Measurements from ENCODE around the gene EEF2. TPM values are rescaled to one million over a fixed set of nuclear protein-coding genes. Genes with fewer than 3 reads are reported as not detected.

EEF2 gene
- total RNA-seq: 1,635 TPM

DNA sequence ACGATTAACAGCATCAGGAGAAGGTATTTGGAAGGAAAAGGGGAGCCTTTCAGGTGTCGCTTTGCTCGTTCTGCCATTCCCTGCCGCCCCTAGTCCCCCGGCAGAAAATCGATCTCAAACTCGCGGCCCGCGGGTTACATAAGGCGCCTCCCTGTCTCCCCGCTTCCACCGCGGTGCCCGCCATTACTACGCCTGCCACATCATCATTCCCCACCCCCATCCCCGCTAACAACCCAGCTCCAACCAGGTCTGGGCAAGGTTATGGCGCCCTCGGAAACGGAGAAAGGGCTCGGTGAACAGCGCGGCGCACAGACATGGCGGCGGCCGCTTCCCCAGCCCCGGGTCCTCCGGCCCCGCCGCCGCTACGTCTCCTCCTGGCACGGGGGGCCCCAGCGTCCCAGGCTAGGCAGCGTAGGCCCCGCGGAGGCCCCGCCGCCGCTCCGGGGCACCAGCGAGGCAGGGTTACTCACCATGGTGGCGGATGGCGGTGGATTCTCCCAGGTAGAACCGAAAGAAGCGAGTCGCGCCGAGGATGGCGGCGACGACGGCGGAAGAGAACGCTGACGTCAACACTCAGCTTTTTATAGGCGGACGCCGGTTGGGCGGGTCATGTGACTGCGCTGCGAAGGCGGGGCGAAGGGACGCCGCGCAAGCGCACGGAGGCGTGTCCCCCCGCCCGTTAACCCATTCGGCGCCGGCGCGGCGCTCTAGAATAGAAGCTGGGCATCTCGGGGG is at the start of gene EEF2:
TSS of gene EEF2 (minus strand) at position 556 of the 735 bp plus-strand sequence. CDS start at position 473, 83 bp downstream.

DNA sequence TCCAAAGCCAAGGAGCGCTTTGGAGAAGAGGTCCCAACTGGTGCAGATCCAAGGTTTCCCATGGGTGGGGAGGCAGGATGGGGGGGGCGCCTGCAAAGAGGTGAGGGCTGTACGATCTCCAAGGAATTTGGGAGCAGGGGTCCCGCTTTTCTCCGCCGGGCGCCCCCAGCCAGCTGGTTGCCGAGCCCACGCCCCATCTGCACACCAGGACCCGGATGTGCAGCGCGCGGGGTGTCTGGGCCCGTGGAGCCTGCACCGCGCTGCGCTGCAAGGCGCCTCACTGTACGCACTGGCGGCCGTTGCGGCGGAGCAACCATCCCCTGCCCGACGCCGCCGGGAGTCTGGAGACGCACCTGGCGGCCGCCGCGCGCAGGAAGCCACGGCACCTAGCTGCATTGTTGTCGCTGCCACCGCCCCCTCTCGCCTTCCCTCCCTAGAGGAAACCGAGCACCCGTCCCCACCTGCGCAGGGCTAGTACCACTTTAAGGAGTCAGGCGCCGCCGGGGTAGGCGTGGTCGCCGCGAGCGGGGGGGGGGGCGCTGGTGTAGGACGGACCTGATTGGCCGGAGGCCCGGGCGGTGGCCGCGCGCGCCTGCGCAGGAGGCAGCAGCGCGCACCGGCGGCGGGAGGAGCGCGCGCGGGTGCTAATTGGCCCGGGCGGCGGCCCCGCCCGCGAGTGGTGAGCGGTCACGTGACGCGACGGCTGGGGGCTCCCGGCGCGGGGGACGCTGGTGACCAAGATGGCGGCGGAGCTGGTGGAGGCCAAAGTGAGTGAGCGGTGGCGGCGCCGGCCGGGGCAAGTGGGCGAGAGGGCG is 22.0 kb upstream of the EEF2 start, which contains the start of gene PIAS4:
TSS of gene PIAS4 (plus strand) at position 716 of the 815 bp plus-strand sequence. CDS start at position 741, 25 bp downstream.

DNA sequence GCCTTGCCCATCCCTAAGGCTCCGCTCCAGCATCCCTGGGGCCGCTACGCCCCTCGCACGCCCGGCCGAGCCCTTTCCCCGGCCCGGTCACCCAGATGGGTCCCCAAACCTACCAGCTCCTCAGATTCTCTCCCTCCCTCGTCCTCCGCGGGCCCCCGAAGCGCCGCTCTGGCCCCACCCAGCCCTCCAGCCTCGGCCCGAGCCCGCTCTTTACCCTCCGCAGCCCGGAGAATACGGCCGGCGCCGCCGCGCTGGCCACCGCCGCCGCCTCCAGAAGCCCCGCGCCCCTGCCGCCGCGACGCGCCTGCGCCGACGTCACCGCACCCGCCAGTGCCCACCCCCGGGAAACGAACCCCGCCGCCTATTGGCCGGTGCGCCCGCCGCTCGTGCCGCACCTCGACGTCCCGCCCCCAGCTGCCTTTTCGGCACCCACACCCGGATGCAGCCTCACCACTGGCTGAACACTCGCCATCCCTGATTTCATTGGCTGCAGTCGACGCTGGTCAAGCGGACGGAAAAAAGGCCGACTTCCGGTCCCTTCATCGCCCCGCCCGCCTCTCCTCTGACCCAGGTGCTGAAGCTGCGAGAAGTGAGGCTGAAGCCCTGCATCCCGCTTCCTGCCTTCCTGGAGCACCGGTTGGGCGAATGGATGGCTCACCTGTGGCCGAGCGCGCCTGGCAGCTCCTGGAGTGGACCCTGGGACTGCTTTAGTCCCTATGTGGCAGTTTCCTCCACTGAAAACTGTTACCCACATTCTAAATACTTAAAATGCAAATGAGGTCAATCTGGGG is 14.3 kb downstream of the EEF2 start, which contains the start of gene DAPK3:
TSS of gene DAPK3 (minus strand) at position 292 of the 791 bp plus-strand sequence. CDS start 1,364 bp downstream, outside the sequence.

DNA sequence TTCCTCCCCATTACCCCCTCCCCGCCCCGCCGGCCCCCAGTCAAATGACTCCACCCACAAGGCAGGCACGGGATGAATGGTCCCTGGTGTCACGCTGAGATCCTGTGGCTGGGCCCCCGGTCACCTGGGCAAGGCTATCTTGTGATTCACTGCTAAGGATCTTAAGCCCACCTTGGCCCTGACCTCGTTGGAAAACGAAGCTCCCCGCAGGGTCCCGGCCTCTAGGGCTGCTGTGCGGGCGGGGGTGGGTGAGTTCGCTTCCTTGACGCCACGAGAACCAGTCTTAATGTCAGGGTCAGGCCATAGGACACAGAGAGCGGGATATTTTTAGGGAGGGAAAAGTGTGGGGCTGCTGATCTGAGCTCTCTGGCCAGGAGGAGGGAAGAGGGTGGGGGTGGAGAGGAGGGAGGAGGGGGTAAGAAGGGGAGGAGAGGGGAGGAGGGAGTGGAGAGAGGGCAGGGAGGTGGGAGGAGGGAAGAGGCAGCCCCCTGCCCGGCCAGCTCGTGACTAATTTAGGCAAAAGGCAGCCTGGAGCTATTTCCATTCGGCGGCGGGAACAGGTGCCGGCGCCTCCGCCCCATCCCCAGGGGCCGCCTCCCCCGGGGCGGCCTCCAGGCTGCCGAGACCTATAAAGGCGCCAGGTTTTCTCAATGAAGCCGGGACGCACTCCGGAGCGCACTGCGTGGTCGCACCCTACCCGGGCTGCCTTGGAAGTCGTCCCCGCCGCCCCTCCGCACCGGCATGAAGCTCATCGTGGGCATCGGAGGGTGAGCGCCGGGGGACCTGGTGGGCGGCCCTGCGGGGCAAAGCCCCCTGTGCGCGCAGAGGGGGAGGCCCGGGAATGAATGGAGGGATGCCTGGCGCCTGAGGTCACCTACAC is 52.1 kb downstream of the EEF2 start, which contains the start of gene NMRK2:
TSS of gene NMRK2 (plus strand) at position 139 of the 880 bp plus-strand sequence. CDS start at position 742, 603 bp downstream.

Small RNAs within 50 kb of the gene (small RNA-seq; reads per million reads assigned to genes)
- 2.4 reads per million, percentile 88 among the genes with 10 or more reads in this experiment for gene SNORD37

Other genes starting within 250 kb of the EEF2 start
- gene APBA3, start 223.8 kb downstream of the EEF2 start, total RNA-seq: 11.3 TPM
- 34.4 TPM for gene MRPL54, start 222.8 kb downstream of the EEF2 start, total RNA-seq
- gene RAX2, start 213.2 kb downstream of the EEF2 start, total RNA-seq: not detected
- 25.1 TPM for gene MATK, start 199.1 kb downstream of the EEF2 start, total RNA-seq
- gene ZFR2, start 116.4 kb downstream of the EEF2 start, total RNA-seq: 12.0 TPM
- gene ATCAY, start 104.8 kb downstream of the EEF2 start, total RNA-seq: 105 TPM
- gene NMRK2, start 52.4 kb downstream of the EEF2 start, total RNA-seq: not detected
- gene DAPK3, start 14.4 kb downstream of the EEF2 start, total RNA-seq: 58.1 TPM
- gene PIAS4, start 22.3 kb upstream of the EEF2 start, total RNA-seq: 21.9 TPM
- 2.5 TPM for gene ZBTB7A, start 81.4 kb upstream of the EEF2 start, total RNA-seq
- 84.7 TPM for gene MAP2K2, start 138.7 kb upstream of the EEF2 start, total RNA-seq
- 0.69 TPM for gene CREB3L3, start 168.2 kb upstream of the EEF2 start, total RNA-seq
- gene SIRT6, start 197.1 kb upstream of the EEF2 start, total RNA-seq: 11.5 TPM
- gene ANKRD24, start 197.2 kb upstream of the EEF2 start, total RNA-seq: 6.5 TPM
- gene EBI3, start 244.1 kb upstream of the EEF2 start, total RNA-seq: 0.23 TPM

Data from diencephalon (tissue), 1 donor.